HEK293 (cell line): ENCODE results near the gene KPNA2.

Experiments
- HOXA7 ChIP-seq: sonication (generic); formaldehyde crosslinking; IDR thresholded peaks from 2 replicates; pipeline ENCODE4 v1.8.1; 2022; ENCODE audit warnings: missing genetic modification reagents, borderline replicate concordance
- HOXD13 ChIP-seq: sonication (generic); formaldehyde crosslinking; IDR thresholded peaks from 2 replicates; pipeline ENCODE4 v1.8.0; 2022; ENCODE audit warnings: missing genetic modification reagents, borderline replicate concordance
- IKZF3 ChIP-seq: fragments of 450-650 bp; IDR thresholded peaks from 2 replicates; pipeline ENCODE4 v1.5.0; 2018; ENCODE audit warnings: missing biosample characterization, mild to moderate bottlenecking, missing genetic modification characterization, moderate library complexity
- KLF16 ChIP-seq: fragments of 450-650 bp; formaldehyde crosslinking; IDR thresholded peaks from 2 replicates; pipeline ENCODE4 v1.5.1; 2017; ENCODE audit warnings: missing biosample characterization, missing genetic modification characterization
- KLF7 ChIP-seq: fragments of 450-650 bp; formaldehyde crosslinking; IDR thresholded peaks from 2 replicates; pipeline ENCODE4 v1.5.1; 2016; ENCODE audit warnings: missing biosample characterization, missing genetic modification characterization, borderline replicate concordance
- MYNN ChIP-seq: fragments of 450-650 bp; formaldehyde crosslinking; IDR thresholded peaks from 2 replicates; pipeline ENCODE4 v1.5.1; 2016; ENCODE audit warnings: missing biosample characterization, missing genetic modification characterization, borderline replicate concordance
- MZF1 ChIP-seq: fragments of 450-650 bp; formaldehyde crosslinking; IDR thresholded peaks from 2 replicates; pipeline ENCODE4 v1.5.1; 2017; ENCODE audit warnings: missing biosample characterization, missing genetic modification characterization, borderline replicate concordance
- RBAK ChIP-seq: fragments of 450-650 bp; formaldehyde crosslinking; IDR thresholded peaks from 2 replicates; pipeline ENCODE4 v1.5.1; 2016; ENCODE audit warnings: missing biosample characterization, missing genetic modification characterization
- TRIM28 ChIP-seq: IDR thresholded peaks from 2 replicates; pipeline ENCODE4 v1.6.1; 2011; ENCODE audit warnings: low read length, control low read depth, borderline replicate concordance
- YY2 ChIP-seq: fragments of 450-650 bp; formaldehyde crosslinking; IDR thresholded peaks from 2 replicates; pipeline ENCODE4 v1.5.1; 2016; ENCODE audit warnings: missing biosample characterization, missing genetic modification characterization
- ZBTB48 ChIP-seq: fragments of 450-650 bp; formaldehyde crosslinking; IDR thresholded peaks from 2 replicates; pipeline ENCODE4 v1.5.1; 2016; ENCODE audit warnings: missing biosample characterization, missing genetic modification characterization
- ZBTB8A ChIP-seq: fragments of 450-650 bp; formaldehyde crosslinking; IDR thresholded peaks from 2 replicates; pipeline ENCODE4 v1.5.1; 2016; ENCODE audit warnings: missing biosample characterization, missing genetic modification characterization
- ZIC2 ChIP-seq: fragments of 450-650 bp; formaldehyde crosslinking; IDR thresholded peaks from 2 replicates; pipeline ENCODE4 v1.5.1; 2016; ENCODE audit warnings: missing biosample characterization, missing genetic modification characterization
- ZNF133 ChIP-seq: fragments of 450-650 bp; formaldehyde crosslinking; IDR thresholded peaks from 2 replicates; pipeline ENCODE4 v1.5.1; 2016; ENCODE audit warnings: missing biosample characterization, missing genetic modification characterization
- ZNF2 ChIP-seq: fragments of 450-650 bp; formaldehyde crosslinking; IDR thresholded peaks from 2 replicates; pipeline ENCODE4 v1.5.1; 2016; ENCODE audit warnings: missing biosample characterization, missing genetic modification characterization
- ZNF324 ChIP-seq: fragments of 450-650 bp; formaldehyde crosslinking; IDR thresholded peaks from 2 replicates; pipeline ENCODE4 v1.5.1; 2016; ENCODE audit warnings: missing biosample characterization, missing genetic modification characterization
- ZNF335 ChIP-seq: fragments of 450-650 bp; formaldehyde crosslinking; conservative IDR thresholded peaks from 2 replicates; pipeline ENCODE4 v1.5.1; 2016; ENCODE audit warnings: missing biosample characterization, missing genetic modification characterization
- ZNF341 ChIP-seq: fragments of 450-650 bp; formaldehyde crosslinking; IDR thresholded peaks from 2 replicates; pipeline ENCODE4; 2016; ENCODE audit warnings: low read depth, missing biosample characterization, missing genetic modification characterization
- ZNF366 ChIP-seq: fragments of 450-650 bp; formaldehyde crosslinking; conservative IDR thresholded peaks from 2 replicates; pipeline ENCODE4 v1.5.1; 2016; ENCODE audit warnings: missing biosample characterization, missing genetic modification characterization
- ZNF37A ChIP-seq: fragments of 450-650 bp; IDR thresholded peaks from 2 replicates; pipeline ENCODE4 v1.5.1; 2018; ENCODE audit warnings: missing biosample characterization, missing genetic modification characterization
- ZNF426 ChIP-seq: fragments of 450-650 bp; formaldehyde crosslinking; IDR thresholded peaks from 2 replicates; pipeline ENCODE4 v1.5.1; 2017; ENCODE audit warnings: missing biosample characterization, missing genetic modification characterization, mild to moderate bottlenecking, inconsistent platforms, moderate library complexity
- ZNF473 ChIP-seq: fragments of 450-650 bp; formaldehyde crosslinking; IDR thresholded peaks from 2 replicates; pipeline ENCODE4 v1.5.1; 2017; ENCODE audit warnings: missing biosample characterization, missing genetic modification characterization
- ZNF501 ChIP-seq: fragments of 450-650 bp; formaldehyde crosslinking; IDR thresholded peaks from 2 replicates; pipeline ENCODE4 v1.5.1; 2016; ENCODE audit warnings: missing biosample characterization, missing genetic modification characterization
- ZNF521 ChIP-seq: fragments of 450-650 bp; formaldehyde crosslinking; IDR thresholded peaks from 2 replicates; pipeline ENCODE4 v1.5.1; 2017; ENCODE audit warnings: missing biosample characterization, mild to moderate bottlenecking, missing genetic modification characterization
- ZNF544 ChIP-seq: fragments of 450-650 bp; formaldehyde crosslinking; IDR thresholded peaks from 2 replicates; pipeline ENCODE4 v1.5.0; 2017; ENCODE audit warnings: missing biosample characterization, missing genetic modification characterization
- ZNF548 ChIP-seq: fragments of 450-650 bp; formaldehyde crosslinking; IDR thresholded peaks from 2 replicates; pipeline ENCODE4 v1.5.1; 2016; ENCODE audit warnings: missing biosample characterization, missing genetic modification characterization
- ZNF561 ChIP-seq: fragments of 450-650 bp; IDR thresholded peaks from 2 replicates; pipeline ENCODE4 v1.5.1; 2018; ENCODE audit warnings: missing biosample characterization, missing genetic modification characterization, borderline replicate concordance
- ZNF571 ChIP-seq: fragments of 450-650 bp; formaldehyde crosslinking; IDR thresholded peaks from 2 replicates; pipeline ENCODE4 v1.5.0; 2017; ENCODE audit warnings: missing biosample characterization, missing genetic modification characterization
- ZNF664 ChIP-seq: fragments of 450-650 bp; formaldehyde crosslinking; IDR thresholded peaks from 2 replicates; pipeline ENCODE4 v1.5.1; 2016; ENCODE audit warnings: missing biosample characterization, missing genetic modification characterization
- ZNF677 ChIP-seq: fragments of 450-650 bp; IDR thresholded peaks from 2 replicates; pipeline ENCODE4 v1.5.0; 2018; ENCODE audit warnings: missing biosample characterization, mild to moderate bottlenecking, missing genetic modification characterization, moderate library complexity
- ZNF776 ChIP-seq: fragments of 450-650 bp; formaldehyde crosslinking; IDR thresholded peaks from 2 replicates; pipeline ENCODE4 v1.5.0; 2017; ENCODE audit warnings: missing biosample characterization, missing genetic modification characterization, borderline replicate concordance
- ZSCAN23 ChIP-seq: fragments of 450-650 bp; formaldehyde crosslinking; IDR thresholded peaks from 2 replicates; pipeline ENCODE4 v1.5.1; 2016; ENCODE audit warnings: missing biosample characterization, missing genetic modification characterization
- ZSCAN30 ChIP-seq: fragments of 450-650 bp; IDR thresholded peaks from 2 replicates; pipeline ENCODE4 v1.5.1; 2018; ENCODE audit warnings: missing biosample characterization, mild to moderate bottlenecking, missing genetic modification characterization, moderate library complexity
- TF ChIP-seq, protein P1 (sequence below): fragments of 450-650 bp; formaldehyde crosslinking; IDR thresholded peaks from 2 replicates; pipeline ENCODE4 v1.5.1; 2016; ENCODE audit warnings: missing biosample characterization, missing genetic modification characterization
- TF ChIP-seq, protein P2 (sequence below): fragments of 450-650 bp; formaldehyde crosslinking; IDR thresholded peaks from 2 replicates; pipeline ENCODE4 v1.5.1; 2016; ENCODE audit warnings: missing biosample characterization, missing genetic modification characterization, borderline replicate concordance
- TF ChIP-seq, protein P3 (sequence below): fragments of 450-650 bp; formaldehyde crosslinking; IDR thresholded peaks from 2 replicates; pipeline ENCODE4 v1.5.1; 2016; ENCODE audit warnings: missing biosample characterization, missing genetic modification characterization
- TF ChIP-seq, protein P4 (sequence below): fragments of 450-650 bp; formaldehyde crosslinking; IDR thresholded peaks from 2 replicates; pipeline ENCODE4 v1.5.1; 2016; ENCODE audit warnings: missing biosample characterization, missing genetic modification characterization
- TF ChIP-seq, protein P5 (sequence below): fragments of 450-650 bp; formaldehyde crosslinking; IDR thresholded peaks from 2 replicates; pipeline ENCODE4 v1.5.1; 2016; ENCODE audit warnings: missing biosample characterization, missing genetic modification characterization

Gene KPNA2

DNA sequence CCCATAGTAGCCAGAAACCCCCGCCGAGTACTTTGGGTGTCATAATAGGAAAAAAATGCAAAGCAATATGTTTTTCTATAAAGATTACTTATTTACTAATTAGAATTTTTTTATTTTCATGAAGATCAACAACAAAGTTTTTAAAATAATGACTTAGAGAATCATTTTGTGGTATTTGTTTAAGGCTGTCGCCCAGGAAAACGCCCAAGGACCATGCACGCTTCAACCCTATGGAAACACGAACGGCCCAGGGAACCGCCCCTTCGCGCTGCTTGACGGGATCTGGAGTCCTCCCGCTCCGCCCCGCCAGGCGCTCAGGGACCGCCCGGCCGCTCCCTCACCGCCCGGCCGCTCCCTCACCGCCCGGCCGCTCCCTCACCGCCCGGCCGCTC lies 408 bp upstream of the KPNA2 start (continued):
- no peak for TF ChIP-seq ZNF776 (tag by site-specific recombination)
- no peak for TF ChIP-seq ZSCAN23 (tag by site-specific recombination)
- no peak for TF ChIP-seq ZNF548 (tag by site-specific recombination)
- TF ChIP-seq ZNF341 (tag by site-specific recombination) = no peak
- no peak for TF ChIP-seq TRIM28
- no peak for TF ChIP-seq ZNF37A
- TF ChIP-seq, protein P1, sequence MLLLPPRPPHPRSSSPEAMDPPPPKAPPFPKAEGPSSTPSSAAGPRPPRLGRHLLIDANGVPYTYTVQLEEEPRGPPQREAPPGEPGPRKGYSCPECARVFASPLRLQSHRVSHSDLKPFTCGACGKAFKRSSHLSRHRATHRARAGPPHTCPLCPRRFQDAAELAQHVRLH (tag by site-specific recombination) = no peak
- no peak for TF ChIP-seq ZNF2 (tag by site-specific recombination)
- TF ChIP-seq ZNF521 = no peak
- no peak; the same call in 1 of the 2 replicates for TF ChIP-seq KLF16 (tag by site-specific recombination)
- TF ChIP-seq, protein P2, sequence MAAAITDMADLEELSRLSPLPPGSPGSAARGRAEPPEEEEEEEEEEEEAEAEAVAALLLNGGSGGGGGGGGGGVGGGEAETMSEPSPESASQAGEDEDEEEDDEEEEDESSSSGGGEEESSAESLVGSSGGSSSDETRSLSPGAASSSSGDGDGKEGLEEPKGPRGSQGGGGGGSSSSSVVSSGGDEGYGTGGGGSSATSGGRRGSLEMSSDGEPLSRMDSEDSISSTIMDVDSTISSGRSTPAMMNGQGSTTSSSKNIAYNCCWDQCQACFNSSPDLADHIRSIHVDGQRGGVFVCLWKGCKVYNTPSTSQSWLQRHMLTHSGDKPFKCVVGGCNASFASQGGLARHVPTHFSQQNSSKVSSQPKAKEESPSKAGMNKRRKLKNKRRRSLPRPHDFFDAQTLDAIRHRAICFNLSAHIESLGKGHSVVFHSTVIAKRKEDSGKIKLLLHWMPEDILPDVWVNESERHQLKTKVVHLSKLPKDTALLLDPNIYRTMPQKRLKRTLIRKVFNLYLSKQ (tag by site-specific recombination) = no peak
- TF ChIP-seq ZNF571 (tag by site-specific recombination) = no peak
- no peak for TF ChIP-seq RBAK
- TF ChIP-seq HOXD13 = no peak
- no peak for TF ChIP-seq ZSCAN30 (tag by site-specific recombination)
- 0 out of 2 replicates have a peak, but pooled peaks have one; percentile 4 for TF ChIP-seq ZIC2 (tag by site-specific recombination)
- TF ChIP-seq ZNF664 (tag by site-specific recombination) = no peak
- no peak for TF ChIP-seq ZNF544 (tag by site-specific recombination)
- TF ChIP-seq, protein P3, sequence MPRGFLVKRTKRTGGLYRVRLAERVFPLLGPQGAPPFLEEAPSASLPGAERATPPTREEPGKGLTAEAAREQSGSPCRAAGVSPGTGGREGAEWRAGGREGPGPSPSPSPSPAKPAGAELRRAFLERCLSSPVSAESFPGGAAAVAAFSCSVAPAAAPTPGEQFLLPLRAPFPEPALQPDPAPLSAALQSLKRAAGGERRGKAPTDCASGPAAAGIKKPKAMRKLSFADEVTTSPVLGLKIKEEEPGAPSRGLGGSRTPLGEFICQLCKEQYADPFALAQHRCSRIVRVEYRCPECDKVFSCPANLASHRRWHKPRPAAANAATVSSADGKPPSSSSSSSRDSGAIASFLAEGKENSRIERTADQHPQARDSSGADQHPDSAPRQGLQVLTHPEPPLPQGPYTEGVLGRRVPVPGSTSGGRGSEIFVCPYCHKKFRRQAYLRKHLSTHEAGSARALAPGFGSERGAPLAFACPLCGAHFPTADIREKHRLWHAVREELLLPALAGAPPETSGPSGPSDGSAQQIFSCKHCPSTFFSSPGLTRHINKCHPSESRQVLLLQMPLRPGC (tag by site-specific recombination) = no peak
- no peak for TF ChIP-seq ZNF677 (tag by site-specific recombination)
- TF ChIP-seq HOXA7 (CRISPR knock-in tag) = no peak
- no peak for TF ChIP-seq ZNF335
- TF ChIP-seq, protein P4, sequence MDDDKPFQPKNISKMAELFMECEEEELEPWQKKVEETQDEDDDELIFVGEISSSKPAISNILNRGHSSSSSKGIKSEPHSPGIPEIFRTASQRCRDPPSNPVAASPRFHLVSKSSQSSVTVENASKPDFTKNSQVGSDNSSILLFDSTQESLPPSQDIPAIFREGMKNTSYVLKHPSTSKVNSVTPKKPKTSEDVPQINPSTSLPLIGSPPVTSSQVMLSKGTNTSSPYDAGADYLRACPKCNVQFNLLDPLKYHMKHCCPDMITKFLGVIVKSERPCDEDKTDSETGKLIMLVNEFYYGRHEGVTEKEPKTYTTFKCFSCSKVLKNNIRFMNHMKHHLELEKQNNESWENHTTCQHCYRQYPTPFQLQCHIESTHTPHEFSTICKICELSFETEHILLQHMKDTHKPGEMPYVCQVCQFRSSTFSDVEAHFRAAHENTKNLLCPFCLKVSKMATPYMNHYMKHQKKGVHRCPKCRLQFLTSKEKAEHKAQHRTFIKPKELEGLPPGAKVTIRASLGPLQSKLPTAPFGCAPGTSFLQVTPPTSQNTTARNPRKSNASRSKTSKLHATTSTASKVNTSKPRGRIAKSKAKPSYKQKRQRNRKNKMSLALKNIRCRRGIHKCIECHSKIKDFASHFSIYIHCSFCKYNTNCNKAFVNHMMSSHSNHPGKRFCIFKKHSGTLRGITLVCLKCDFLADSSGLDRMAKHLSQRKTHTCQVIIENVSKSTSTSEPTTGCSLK (tag by site-specific recombination) = no peak
- no peak for TF ChIP-seq ZNF366
- peak; percentile 62; the same call in 1 of the 2 replicates for TF ChIP-seq ZNF561 (tag by site-specific recombination)
- no peak for TF ChIP-seq MYNN (tag by site-specific recombination)
- no peak for TF ChIP-seq ZNF133
- TF ChIP-seq ZBTB8A (tag by site-specific recombination) = peak; percentile 91
- peak; percentile 68; the same call in 1 of the 2 replicates for TF ChIP-seq KLF7 (tag by site-specific recombination)
- no peak for TF ChIP-seq ZNF324 (tag by site-specific recombination)
- no peak for TF ChIP-seq ZNF501 (tag by site-specific recombination)
- TF ChIP-seq, protein P5, sequence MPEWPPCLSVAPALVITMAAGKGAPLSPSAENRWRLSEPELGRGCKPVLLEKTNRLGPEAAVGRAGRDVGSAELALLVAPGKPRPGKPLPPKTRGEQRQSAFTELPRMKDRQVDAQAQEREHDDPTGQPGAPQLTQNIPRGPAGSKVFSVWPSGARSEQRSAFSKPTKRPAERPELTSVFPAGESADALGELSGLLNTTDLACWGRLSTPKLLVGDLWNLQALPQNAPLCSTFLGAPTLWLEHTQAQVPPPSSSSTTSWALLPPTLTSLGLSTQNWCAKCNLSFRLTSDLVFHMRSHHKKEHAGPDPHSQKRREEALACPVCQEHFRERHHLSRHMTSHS (tag by site-specific recombination) = no peak
- TF ChIP-seq ZNF473 (tag by site-specific recombination) = no peak
- TF ChIP-seq MZF1 = no peak
- TF ChIP-seq ZNF426 = no peak
- TF ChIP-seq YY2 (tag by site-specific recombination) = no peak
- peak; percentile 78; the same call in 1 of the 2 replicates for TF ChIP-seq ZBTB48
- peak; percentile 82; the same call in 1 of the 2 replicates for TF ChIP-seq IKZF3 (tag by site-specific recombination)
